ENCODE measurements around the gene FOXO6. TPM values are rescaled to one million over a fixed set of nuclear protein-coding genes. Genes with fewer than 3 reads are reported as not detected.
A peak's percentile ranks its signal among the peaks of the same experiment; 100 is the strongest.

FOXO6 gene
- polyA plus RNA-seq, 1 of the 3 experiments (the other 2 are of a cell fraction) = 0.35 TPM

DNA sequence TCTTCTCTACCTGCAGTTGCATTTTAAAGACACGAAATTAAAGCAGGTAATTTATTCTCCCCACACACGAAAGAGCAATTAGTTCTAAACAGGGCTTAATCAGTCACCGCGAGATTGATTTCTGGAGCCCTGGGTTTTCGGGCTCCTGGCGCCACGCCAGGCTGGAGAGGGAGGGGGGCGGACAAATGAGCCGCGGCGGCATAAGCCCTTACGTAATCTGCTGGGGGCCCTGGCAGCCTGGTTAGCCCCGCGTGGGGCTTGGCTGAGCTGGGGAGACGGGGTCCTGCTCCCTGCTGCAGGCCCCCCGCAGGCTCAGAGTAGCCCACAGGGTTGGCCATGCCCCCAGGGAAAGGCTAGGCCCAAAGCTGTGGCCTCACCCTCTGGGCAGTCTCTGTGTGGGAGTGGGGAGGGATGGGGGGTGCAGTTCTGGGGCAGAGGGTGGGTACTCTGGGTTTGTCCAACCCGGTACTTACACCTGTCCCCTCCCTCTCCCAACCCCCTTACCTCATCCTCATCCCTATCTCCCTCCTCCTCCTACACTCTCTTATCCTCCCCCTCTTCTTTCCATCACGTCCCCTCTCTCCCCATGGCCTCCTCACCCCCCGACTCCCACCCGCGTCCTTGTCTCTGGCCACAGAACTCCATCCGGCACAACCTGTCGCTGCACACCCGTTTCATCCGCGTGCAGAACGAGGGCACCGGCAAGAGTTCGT, 19.9 kb downstream of the FOXO6 start:
- Histone ChIP-seq H3K79me2 (ENCODE audit: insufficient read depth) (no peaks in the 10 kb centered on the region), H3K9me2 (no peaks in the 10 kb centered on the region), H3K9me3 (no peaks in the 10 kb centered on the region), H4K20me1 (ENCODE audit: insufficient read depth) (no peaks in the 10 kb centered on the region), H3K9ac (0 out of 2 replicates have a peak overlapping the region, but pooled peaks have one; percentile 14), H3K4me2 (peak overlapping the region; percentile 50; the same call in 1 of the 2 replicates), H3K4me3 (ENCODE audit: low read depth in 2 of 2, low read length in 1 of 2) (peak overlapping the region in 1 of 2 experiments; percentile 43; a peak in 1 of 4 replicates), H3K27ac (ENCODE audit: low read depth in 2 of 2, low read length in 1 of 2) (no peak overlapping the region), H3K4me1 (ENCODE audit: control insufficient read depth in 1 of 2, insufficient read depth in 2 of 2, low read depth in 1 of 2, low read length in 1 of 2) (peaks cover 7 to 38% of the 10 kb centered on the region in 2 experiments; a peak in 1 of 4 replicates), H2AFZ (ENCODE audit: low read depth) (no peak overlapping the region), H3K36me3 (replicated peaks in 1 of 2; ENCODE audit: control insufficient read depth in 1 of 2, insufficient read depth in 2 of 2, low read length in 1 of 2) (no peaks in the 10 kb centered on the region), H3K27me3 (ENCODE audit: insufficient read depth) (no peaks in the 10 kb centered on the region), H3F3A (replicated peaks; ENCODE audit: insufficient read depth) (peaks cover 9% of the 10 kb centered on the region)
- WGBS (ENCODE audit: low lambda C conversion rate) = 73% methylated on average over 17 of the region's 29 CpGs
- TF ChIP-seq CHD2 (IDR thresholded peaks at IDR 0.05; ENCODE audit: low read length, partially characterized antibody) (peak; percentile 20), REST (IDR thresholded peaks at IDR 0.05; ENCODE audit: low read depth, low read length) (no peak), NFIC (IDR thresholded peaks at IDR 0.05; ENCODE audit: borderline replicate concordance) (0 out of 2 replicates have a peak, but pooled peaks have one; percentile 43)
- POLR2A ChIA-PET = no interaction called here
- peak; percentile 83 for DNase-seq
- CTCF ChIA-PET = interaction anchor here (1.0 to 2.1 kb wide), 9 partner anchors 13 to 104 kb away, joined by 3 to 10 read pairs (median 4); partner anchors contain the start of genes EDN2 and FOXO6

DNA sequence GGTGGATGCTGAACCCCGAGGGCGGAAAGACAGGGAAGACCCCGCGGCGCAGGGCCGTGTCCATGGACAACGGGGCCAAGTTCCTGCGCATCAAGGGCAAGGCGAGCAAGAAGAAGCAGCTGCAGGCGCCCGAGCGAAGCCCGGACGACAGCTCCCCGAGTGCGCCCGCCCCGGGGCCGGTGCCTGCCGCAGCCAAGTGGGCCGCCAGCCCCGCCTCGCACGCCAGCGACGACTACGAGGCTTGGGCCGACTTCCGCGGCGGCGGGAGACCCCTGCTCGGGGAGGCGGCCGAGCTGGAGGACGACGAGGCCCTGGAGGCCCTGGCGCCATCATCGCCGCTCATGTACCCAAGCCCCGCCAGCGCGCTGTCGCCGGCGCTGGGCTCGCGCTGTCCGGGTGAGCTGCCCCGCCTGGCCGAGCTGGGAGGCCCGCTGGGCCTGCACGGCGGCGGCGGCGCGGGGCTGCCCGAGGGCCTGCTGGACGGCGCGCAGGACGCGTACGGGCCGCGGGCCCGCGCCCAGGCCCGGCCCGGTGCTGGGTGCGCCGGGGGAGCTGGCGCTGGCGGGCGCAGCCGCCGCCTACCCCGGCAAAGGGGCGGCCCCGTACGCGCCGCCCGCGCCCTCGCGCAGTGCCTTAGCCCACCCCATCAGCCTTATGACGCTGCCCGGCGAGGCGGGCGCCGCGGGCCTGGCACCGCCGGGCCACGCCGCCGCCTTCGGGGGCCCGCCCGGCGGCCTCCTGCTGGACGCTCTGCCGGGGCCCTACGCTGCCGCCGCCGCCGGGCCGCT, 20.7 kb downstream of the FOXO6 start:
- no peaks in the 10 kb centered on the region for H3K79me2 ChIP-seq (ENCODE audit: insufficient read depth)
- no peaks in the 10 kb centered on the region for H3K36me3 ChIP-seq (replicated peaks in 1 of 2; ENCODE audit: control insufficient read depth in 1 of 2, insufficient read depth in 2 of 2, low read length in 1 of 2)
- no peak overlapping the region for H2AFZ ChIP-seq (ENCODE audit: low read depth)
- H3K4me3 ChIP-seq (ENCODE audit: low read depth in 2 of 2, low read length in 1 of 2) = peak overlapping the region in 1 of 2 experiments; percentile 43; a peak in 3 of 4 replicates
- H3K4me2 ChIP-seq = peak overlapping the region; percentile 50; the same call in 1 of the 2 replicates
- TF ChIP-seq NRF1 (IDR thresholded peaks at IDR 0.05; ENCODE audit: low read depth, low read length) (0 out of 2 replicates have a peak, but pooled peaks have one; percentile 28), RAD21 (IDR thresholded peaks at IDR 0.05; ENCODE audit: low read length) (no peak)
- no peaks in the 10 kb centered on the region for H3K9me3 ChIP-seq
- POLR2A ChIA-PET = interaction anchor here (0.7 to 1.0 kb wide), 2 partner anchors 13 to 23 kb away, joined by 3 read pairs; no protein-coding TSS in a partner anchor
- no peaks in the 10 kb centered on the region for H4K20me1 ChIP-seq (ENCODE audit: insufficient read depth)
- CTCF ChIA-PET = interaction anchor here (1.0 to 2.1 kb wide), 8 partner anchors 13 to 103 kb away, joined by 3 to 10 read pairs (median 4); partner anchors contain the start of gene EDN2
- H3K27me3 ChIP-seq (ENCODE audit: insufficient read depth) = no peaks in the 10 kb centered on the region
- H3F3A ChIP-seq (replicated peaks; ENCODE audit: insufficient read depth) = peaks cover 9% of the 10 kb centered on the region
- peak overlapping the region; percentile 39 to 65; a peak in 2 of 4 replicates for H3K27ac ChIP-seq (ENCODE audit: low read depth in 2 of 2, low read length in 1 of 2)
- H3K9me2 ChIP-seq = no peaks in the 10 kb centered on the region
- peak; percentile 88 for DNase-seq
- peaks cover 7 to 42% of the 10 kb centered on the region in 2 experiments; a peak in 1 of 4 replicates for H3K4me1 ChIP-seq (ENCODE audit: control insufficient read depth in 1 of 2, insufficient read depth in 2 of 2, low read depth in 1 of 2, low read length in 1 of 2)
- peak overlapping the region; percentile 63; the same call in 1 of the 2 replicates for H3K9ac ChIP-seq
- 60% methylated on average over 12 of the region's 112 CpGs for WGBS (ENCODE audit: low lambda C conversion rate)
